OCI-LY7 (cell line): ENCODE data around the gene ACSM2B. TPM values are rescaled to one million over a fixed set of nuclear protein-coding genes. Genes with fewer than 3 reads are reported as not detected.

Source experiments
- BruUV-seq: library from RNA; stranded (reverse); fragments of 400-500 nt; replicated peaks from 2 replicates; lab custom pipeline; 2021; lab: Mats Ljungman, UMichigan
- CTCF ChIA-PET: fragments of 300-600 bp; sonication (Branson Sonifier 250); formaldehyde crosslinking; loops from one replicate; lab custom pipeline; 2022; ENCODE audit warnings: antibody characterized with exemption; ENCODE audit not compliant: unreplicated experiment; lab: Charles Lee
- POLR2A ChIA-PET: fragments of 300-600 bp; sonication (Branson Sonifier 250); formaldehyde crosslinking; loops from one replicate; lab custom pipeline; 2022; ENCODE audit warnings: antibody characterized with exemption; lab: Charles Lee
- DNase-seq: peaks from one replicate; pipeline ENCODE4 v3.0.0-alpha.2; 2015; ENCODE audit warnings: low spot score
- H2AFZ ChIP-seq: fragments of 200-600 bp; sonication (generic), shearing (Covaris generic); 2 replicates; pipeline ENCODE4 v1.6.1; 2014; ENCODE audit warnings: mild to moderate bottlenecking, antibody characterized with exemption, low read length, moderate library complexity
- H3K27ac ChIP-seq: fragments of 200-600 bp; sonication (generic); 2 replicates; pipeline ENCODE4 v1.5.1; 2014; ENCODE audit warnings: mixed run types, low read depth, mild to moderate bottlenecking, moderate library complexity, low read length, inconsistent platforms; ENCODE audit not compliant: poor library complexity, severe bottlenecking
- H3K36me3 ChIP-seq: fragments of 200-600 bp; sonication (generic); 2 replicates; pipeline ENCODE4 v1.6.1; 2014; ENCODE audit warnings: mild to moderate bottlenecking, antibody characterized with exemption, low read length, moderate library complexity, mixed read lengths; ENCODE audit not compliant: insufficient read depth
- H3K4me1 ChIP-seq: fragments of 200-600 bp; sonication (generic); 2 replicates; pipeline ENCODE4 v1.5.1; 2014; ENCODE audit warnings: mild to moderate bottlenecking, low read length; ENCODE audit not compliant: insufficient read depth, poor library complexity, severe bottlenecking
- H3K4me2 ChIP-seq: fragments of 200-600 bp; sonication (generic); 2 replicates; pipeline ENCODE4 v1.6.1; 2014; ENCODE audit warnings: mild to moderate bottlenecking, low read length
- H3K4me3 ChIP-seq: fragments of 200-600 bp; sonication (generic); 2 replicates; pipeline ENCODE4 v1.5.1; 2014; ENCODE audit warnings: mild to moderate bottlenecking, low read depth, low read length; ENCODE audit not compliant: poor library complexity, severe bottlenecking
- H3K79me2 ChIP-seq: fragments of 200-600 bp; sonication (generic); 2 replicates; pipeline ENCODE4 v1.6.1; 2016; ENCODE audit warnings: low read depth, mild to moderate bottlenecking, low read length, moderate library complexity, mixed read lengths; ENCODE audit not compliant: insufficient read depth
- H3K9me2 ChIP-seq: fragments of 200-600 bp; sonication (generic); 2 replicates; pipeline ENCODE4 v1.6.1; 2016; ENCODE audit warnings: mild to moderate bottlenecking, low read length, mixed read lengths; ENCODE audit not compliant: insufficient read depth
- H3K9me3 ChIP-seq: fragments of 200-600 bp; sonication (generic); 2 replicates; pipeline ENCODE4 v1.6.1; 2014; ENCODE audit warnings: mild to moderate bottlenecking, mixed run types, low read length, mixed read lengths
- H4K20me1 ChIP-seq: fragments of 200-600 bp; sonication (generic); 2 replicates; pipeline ENCODE4 v1.6.1; 2014; ENCODE audit warnings: mild to moderate bottlenecking, antibody characterized with exemption, low read length, moderate library complexity, mixed read lengths; ENCODE audit not compliant: insufficient read depth
- EZH2phosphoT487 ChIP-seq: fragments of 200-600 bp; sonication (generic); IDR thresholded peaks from 2 replicates; pipeline ENCODE4 v1.6.1; 2018; ENCODE audit warnings: low read depth, borderline replicate concordance, mild to moderate bottlenecking, mixed run types, antibody characterized with exemption, low read length, moderate library complexity, mixed read lengths
- intact Hi-C: fragments of 100-400 bp; cut with micrococcal nuclease; formaldehyde crosslinking; loops from one replicate; pipeline ENCODE4 v1.10.0; 2022; ENCODE audit not compliant: unreplicated experiment
- total RNA-seq, 2 experiments: library from RNA; depleted of rRNA in 1 of 2; stranded (reverse); fragments of >200 nt in 1 of 2; shearing (Covaris generic) in 1 of 2; gene quantifications; 2 replicates each; pipeline ENCODE4 v1.2.3, GENCODE V29; 2014 to 2022
- TF ChIP-seq, protein P1 (sequence below): fragments of 200-600 bp; sonication (generic); conservative IDR thresholded peaks from 2 replicates; pipeline ENCODE4 v1.5.1; 2014; ENCODE audit warnings: mild to moderate bottlenecking, antibody characterized with exemption, low read length, moderate library complexity, mixed read lengths

The ACSM2B gene
- total RNA-seq, 2 experiments from 2014 or later: not detected

DNA sequence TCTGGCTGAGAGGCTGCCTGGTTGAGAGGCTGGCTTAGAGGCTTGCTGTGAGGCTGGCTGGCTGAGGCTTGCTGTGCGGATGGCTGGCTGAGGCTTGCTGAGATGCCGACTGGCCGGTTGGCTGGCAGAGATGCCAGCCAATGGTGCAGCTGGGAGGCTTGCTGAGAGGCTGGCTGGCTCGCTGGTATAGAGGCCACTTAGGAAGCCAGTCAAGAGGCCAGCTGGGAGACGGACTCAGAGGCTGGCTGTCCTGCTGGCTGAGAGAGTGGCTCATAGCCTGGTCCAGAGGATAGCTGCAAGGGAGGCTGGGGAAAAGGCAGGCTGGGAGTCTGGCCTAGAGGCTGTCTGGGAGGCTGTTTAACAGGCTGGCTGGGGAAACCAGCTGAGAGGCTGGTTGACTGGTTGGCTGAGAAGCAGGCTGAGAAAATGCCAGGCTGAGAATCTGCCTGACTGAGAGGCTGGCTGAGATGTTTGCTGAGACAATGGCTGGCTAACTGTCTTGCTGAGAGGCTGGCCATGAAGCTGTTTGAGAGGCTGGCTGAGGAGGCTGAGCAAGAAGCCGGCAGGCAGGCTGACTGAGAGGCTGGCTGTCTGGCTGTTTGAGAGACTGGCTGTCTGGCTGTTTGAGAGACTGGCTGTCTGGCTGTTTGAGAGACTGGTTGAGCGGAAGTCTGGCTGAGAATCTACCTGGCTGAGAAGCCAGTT lies 37.5 kb upstream of the ACSM2B start:
- Histone ChIP-seq H3K79me2 (no peaks in the 10 kb centered on the region), H4K20me1 (no peaks in the 10 kb centered on the region), H3K4me3 (no peak overlapping the region), H3K9me2 (no peaks in the 10 kb centered on the region), H2AFZ (no peak overlapping the region), H3K4me1 (no peaks in the 10 kb centered on the region), H3K36me3 (no peaks in the 10 kb centered on the region), H3K27ac (no peak overlapping the region), H3K4me2 (no peak overlapping the region), H3K9me3 (no peaks in the 10 kb centered on the region)
- intact Hi-C loops: no loop called here
- no TSS peak for BruUV-seq
- ChIA-PET CTCF (no interaction called here), POLR2A (no interaction called here)
- no peak for TF ChIP-seq EZH2phosphoT487
- TF ChIP-seq, protein P1, sequence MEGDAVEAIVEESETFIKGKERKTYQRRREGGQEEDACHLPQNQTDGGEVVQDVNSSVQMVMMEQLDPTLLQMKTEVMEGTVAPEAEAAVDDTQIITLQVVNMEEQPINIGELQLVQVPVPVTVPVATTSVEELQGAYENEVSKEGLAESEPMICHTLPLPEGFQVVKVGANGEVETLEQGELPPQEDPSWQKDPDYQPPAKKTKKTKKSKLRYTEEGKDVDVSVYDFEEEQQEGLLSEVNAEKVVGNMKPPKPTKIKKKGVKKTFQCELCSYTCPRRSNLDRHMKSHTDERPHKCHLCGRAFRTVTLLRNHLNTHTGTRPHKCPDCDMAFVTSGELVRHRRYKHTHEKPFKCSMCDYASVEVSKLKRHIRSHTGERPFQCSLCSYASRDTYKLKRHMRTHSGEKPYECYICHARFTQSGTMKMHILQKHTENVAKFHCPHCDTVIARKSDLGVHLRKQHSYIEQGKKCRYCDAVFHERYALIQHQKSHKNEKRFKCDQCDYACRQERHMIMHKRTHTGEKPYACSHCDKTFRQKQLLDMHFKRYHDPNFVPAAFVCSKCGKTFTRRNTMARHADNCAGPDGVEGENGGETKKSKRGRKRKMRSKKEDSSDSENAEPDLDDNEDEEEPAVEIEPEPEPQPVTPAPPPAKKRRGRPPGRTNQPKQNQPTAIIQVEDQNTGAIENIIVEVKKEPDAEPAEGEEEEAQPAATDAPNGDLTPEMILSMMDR: no peak
- no peak for DNase-seq

DNA sequence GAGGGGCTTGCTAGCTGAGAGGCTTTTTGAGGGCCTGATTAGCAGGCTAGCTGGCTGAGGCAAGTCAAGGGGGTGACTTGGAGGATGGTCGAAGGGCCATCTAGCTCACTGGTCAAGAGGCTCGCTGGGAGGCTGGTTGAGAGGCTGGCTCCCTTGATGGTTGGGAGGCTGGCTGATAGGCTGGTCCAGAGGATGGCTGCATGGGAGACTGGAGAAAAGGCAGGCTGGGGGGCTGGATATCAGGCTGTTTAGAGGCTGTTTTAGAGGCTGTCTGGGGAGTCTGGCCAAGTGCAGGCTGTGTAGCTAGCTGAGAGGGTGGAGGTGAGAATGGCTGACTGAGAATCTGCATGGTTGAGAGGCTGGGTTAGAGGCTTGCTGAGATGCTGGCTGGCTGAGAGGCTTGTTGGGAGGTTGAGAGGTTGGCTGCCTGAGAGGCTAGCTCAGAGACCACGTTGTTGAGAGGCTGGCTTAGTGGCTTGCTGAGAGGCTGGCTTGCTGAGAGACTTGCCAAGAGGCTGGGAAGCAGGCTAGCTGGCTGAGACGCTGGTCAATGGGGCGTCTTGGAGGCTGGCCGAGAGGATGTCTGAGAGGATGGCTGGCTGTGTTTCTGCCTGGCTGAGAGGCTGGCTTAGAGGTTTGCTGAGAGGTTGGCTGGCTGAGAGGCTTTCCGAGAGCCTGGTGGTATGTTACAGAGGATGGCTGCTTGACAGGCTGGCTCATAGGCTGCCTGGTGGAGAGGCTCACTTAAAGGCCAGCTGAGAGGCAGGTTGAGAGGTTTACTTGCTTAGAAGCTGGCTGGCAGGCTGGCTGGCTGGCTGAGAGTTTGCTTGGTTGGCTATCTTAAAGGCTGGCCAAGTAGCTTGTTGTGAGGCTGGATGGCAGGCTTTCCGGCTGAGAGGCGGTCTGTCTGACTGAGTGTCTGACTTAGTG lies 36.6 kb upstream of the ACSM2B start:
- H3K4me2 ChIP-seq: no peak overlapping the region
- H3K36me3 ChIP-seq: no peaks in the 10 kb centered on the region
- DNase-seq: no peak
- no TSS peak for BruUV-seq
- ChIA-PET CTCF (no interaction called here), POLR2A (no interaction called here)
- H3K79me2 ChIP-seq: no peaks in the 10 kb centered on the region
- intact Hi-C loops: no loop called here
- H3K27ac ChIP-seq: no peak overlapping the region
- H2AFZ ChIP-seq: no peak overlapping the region
- no peak for TF ChIP-seq EZH2phosphoT487
- TF ChIP-seq, protein P1: no peak
- no peaks in the 10 kb centered on the region for H3K9me2 ChIP-seq
- H3K9me3 ChIP-seq: no peaks in the 10 kb centered on the region
- H4K20me1 ChIP-seq: no peaks in the 10 kb centered on the region
- no peaks in the 10 kb centered on the region for H3K4me1 ChIP-seq
- H3K4me3 ChIP-seq: no peak overlapping the region

DNA sequence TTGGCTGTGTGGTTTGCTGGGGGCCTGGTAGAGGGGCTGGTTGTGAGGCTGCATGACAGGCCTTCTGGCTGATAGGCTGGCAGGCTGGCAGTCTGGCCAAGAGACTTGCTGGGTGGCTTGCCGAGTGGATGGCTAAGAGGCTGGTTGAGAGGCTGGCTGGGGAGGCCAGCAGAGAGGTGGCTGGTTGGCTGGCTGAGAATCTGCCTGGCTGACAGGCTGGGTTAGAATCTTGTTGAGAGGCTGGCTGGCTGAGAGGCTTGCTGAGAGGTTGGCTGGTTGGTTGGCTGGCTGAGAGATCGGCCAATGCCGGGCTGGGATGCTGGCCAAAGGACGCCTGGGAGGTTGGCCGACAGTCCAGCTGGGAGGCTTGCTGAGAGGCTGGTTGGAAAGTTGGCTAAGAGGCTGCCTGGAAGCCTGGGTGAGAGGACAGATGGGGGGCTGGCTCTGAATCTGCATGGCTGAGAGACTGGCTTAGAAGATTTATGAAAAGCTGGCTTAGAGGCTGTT lies 35.9 kb upstream of the ACSM2B start:
- intact Hi-C loops: no loop called here
- H3K36me3 ChIP-seq: no peaks in the 10 kb centered on the region
- no peak overlapping the region for H2AFZ ChIP-seq
- POLR2A ChIA-PET: no interaction called here
- no peaks in the 10 kb centered on the region for H3K79me2 ChIP-seq
- no peaks in the 10 kb centered on the region for H3K9me2 ChIP-seq
- no TSS peak for BruUV-seq
- TF ChIP-seq, protein P1: no peak
- no peak for TF ChIP-seq EZH2phosphoT487
- H3K27ac ChIP-seq: no peak overlapping the region
- no peaks in the 10 kb centered on the region for H3K4me1 ChIP-seq
- no peak overlapping the region for H3K4me3 ChIP-seq
- DNase-seq: no peak
- H3K9me3 ChIP-seq: no peaks in the 10 kb centered on the region
- no peaks in the 10 kb centered on the region for H4K20me1 ChIP-seq
- H3K4me2 ChIP-seq: no peak overlapping the region
- CTCF ChIA-PET: no interaction called here
